IMR-90 (cell line): ENCODE data around the gene AFTPH. TPM values are rescaled to one million over a fixed set of nuclear protein-coding genes. Genes with fewer than 3 reads are reported as not detected.

Source experiments
- ATAC-seq: fragments of 200-7000 bp; cut with Tn5 transposase; 2 replicates; pipeline ENCODE4 v1.9.1; 2020; ENCODE audit warnings: low read depth, mild to moderate bottlenecking, moderate library complexity
- BruUV-seq: library from RNA; stranded (reverse); fragments of 400-500 nt; replicated peaks from 2 replicates; lab custom pipeline; 2021; lab: Mats Ljungman, UMichigan
- CTCF ChIA-PET: fragments of 300-600 bp; formaldehyde crosslinking; extraction: SDS; loops from one replicate; lab custom pipeline; 2021; ENCODE audit warnings: antibody characterized with exemption; lab: Yijun Ruan, JAX
- POLR2A ChIA-PET: fragments of 300-600 bp; sonication (Branson Sonifier 250); formaldehyde crosslinking; loops from one replicate; lab custom pipeline; 2022; ENCODE audit warnings: antibody characterized with exemption; ENCODE audit not compliant: unreplicated experiment; lab: Charles Lee
- DNase-seq: peaks from one replicate; pipeline ENCODE4 v3.0.0; 2013
- H2AFZ ChIP-seq: replicated peaks from 2 replicates; pipeline ENCODE3; 2013; ENCODE audit warnings: low read length, mild to moderate bottlenecking; ENCODE audit not compliant: poor library complexity
- H2AK5ac ChIP-seq: 2 replicates; pipeline ENCODE4 v1.6.1; 2013; ENCODE audit warnings: low read depth, low read length, inconsistent platforms
- H2AK9ac ChIP-seq: replicated peaks from 2 replicates; pipeline ENCODE3; 2013; ENCODE audit warnings: mild to moderate bottlenecking, low read depth, low read length, moderate library complexity; ENCODE audit not compliant: poor library complexity
- H2BK120ac ChIP-seq: 2 replicates; pipeline ENCODE4 v1.6.1; 2013; ENCODE audit warnings: low read depth, low read length, inconsistent platforms
- H2BK15ac ChIP-seq: 3 replicates; pipeline ENCODE4 v1.6.1; 2013; ENCODE audit warnings: low read depth, low read length, inconsistent platforms
- H2BK20ac ChIP-seq: 2 replicates; pipeline ENCODE4 v1.6.1; 2013; ENCODE audit warnings: low read depth, mild to moderate bottlenecking, inconsistent platforms, low read length, moderate library complexity
- H2BK5ac ChIP-seq: 2 replicates; pipeline ENCODE4 v1.6.1; 2013; ENCODE audit warnings: mild to moderate bottlenecking, low read depth, low read length, inconsistent platforms; ENCODE audit not compliant: poor library complexity, severe bottlenecking
- H3K14ac ChIP-seq: replicated peaks from 2 replicates; pipeline ENCODE4 v1.6.1; 2013; ENCODE audit warnings: low read depth, low read length, inconsistent platforms
- H3K18ac ChIP-seq: 2 replicates; pipeline ENCODE4 v1.6.1; 2013; ENCODE audit warnings: low read depth, low read length, control low read depth
- H3K23ac ChIP-seq: 2 replicates; pipeline ENCODE4 v1.6.1; 2013; ENCODE audit warnings: low read depth, low read length, inconsistent platforms
- H3K27ac ChIP-seq: 2 replicates; pipeline ENCODE4 v1.5.1; 2013; ENCODE audit warnings: mild to moderate bottlenecking, control low read depth, low read length; ENCODE audit not compliant: insufficient read depth
- H3K27me3 ChIP-seq: 2 replicates; pipeline ENCODE4 v1.6.1; 2013; ENCODE audit warnings: low read length; ENCODE audit not compliant: control insufficient read depth, insufficient read depth
- H3K36me3 ChIP-seq: 2 replicates; pipeline ENCODE4 v1.6.1; 2013; ENCODE audit warnings: low read length, mixed read lengths; ENCODE audit not compliant: control insufficient read depth, insufficient read depth
- H3K4ac ChIP-seq: 2 replicates; pipeline ENCODE4 v1.6.1; 2013; ENCODE audit warnings: low read depth, low read length, inconsistent platforms
- H3K4me1 ChIP-seq: 2 replicates; pipeline ENCODE4 v1.6.1; 2013; ENCODE audit warnings: low read length, mixed read lengths; ENCODE audit not compliant: control insufficient read depth, insufficient read depth
- H3K4me2 ChIP-seq: 2 replicates; pipeline ENCODE4 v1.6.1; 2013; ENCODE audit warnings: low read depth, mild to moderate bottlenecking, control low read depth, low read length, moderate library complexity
- H3K4me3 ChIP-seq: 2 replicates; pipeline ENCODE4 v1.5.1; 2013; ENCODE audit warnings: low read depth, mild to moderate bottlenecking, control low read depth, low read length, moderate library complexity; ENCODE audit not compliant: insufficient read depth
- H3K56ac ChIP-seq: 2 replicates; pipeline ENCODE4 v1.6.1; 2013; ENCODE audit warnings: low read length, inconsistent platforms; ENCODE audit not compliant: insufficient read depth; ENCODE audit errors: extremely low read depth
- H3K79me1 ChIP-seq, 2 experiments: 2 replicates each; pipeline ENCODE4 v1.6.1; 2013; ENCODE audit warnings: low read length in 2 of 2, inconsistent platforms in 1 of 2, low read depth in 1 of 2
- H3K9ac ChIP-seq: 2 replicates; pipeline ENCODE4 v1.6.1; 2013; ENCODE audit warnings: low read depth, low read length, control low read depth
- H3K9me1 ChIP-seq: 2 replicates; pipeline ENCODE4 v1.6.1; 2013; ENCODE audit warnings: low read length, inconsistent platforms; ENCODE audit not compliant: insufficient read depth
- H3K9me3 ChIP-seq: 2 replicates; pipeline ENCODE4 v1.6.1; 2013; ENCODE audit warnings: low read length; ENCODE audit not compliant: control insufficient read depth, insufficient read depth
- H4K20me1 ChIP-seq: 2 replicates; pipeline ENCODE4 v1.6.1; 2013; ENCODE audit warnings: low read length, inconsistent platforms; ENCODE audit not compliant: insufficient read depth
- H4K5ac ChIP-seq: 2 replicates; pipeline ENCODE4 v1.6.1; 2013; ENCODE audit warnings: mild to moderate bottlenecking, low read depth, low read length, control low read depth
- H4K8ac ChIP-seq, 2 experiments: 2 replicates each; pipeline ENCODE4 v1.6.1; 2013; ENCODE audit warnings: low read depth in 2 of 2, low read length in 2 of 2, control low read depth in 1 of 2, inconsistent platforms in 1 of 2
- H4K91ac ChIP-seq: 2 replicates; pipeline ENCODE4 v1.6.1; 2013; ENCODE audit warnings: low read depth, low read length, inconsistent platforms; ENCODE audit not compliant: insufficient read depth
- MAFK ChIP-seq: IDR thresholded peaks from 2 replicates; pipeline ENCODE4 v1.6.1; 2012; ENCODE audit warnings: low read depth, low read length, improper control_type of control experiment
- NFE2L2 ChIP-seq: fragments of 150-350 bp; IDR thresholded peaks from 2 replicates; pipeline ENCODE4 v1.6.1; 2016; ENCODE audit warnings: low read depth, mild to moderate bottlenecking, low read length
- WGBS, 2 experiments: methylation state at CpG; one replicate each; pipeline versions ENCODE4 v1.1.5 to v1.1.7; 2013; ENCODE audit warnings: missing lambda C conversion rate in 2 of 2; ENCODE audit not compliant: insufficient read length in 1 of 2; ENCODE audit errors: extremely low coverage in 2 of 2; 5-methylcytosine and 5-hydroxymethylcytosine counted together
- dilution Hi-C: fragments of 300-500 bp; cut with HindIII; formaldehyde crosslinking; loops from one replicate; pipeline ENCODE4 v1.14.3; 2018; ENCODE audit warnings: low sequenced_read_pairs; ENCODE audit not compliant: unreplicated experiment
- in situ Hi-C: fragments of 300-500 bp; cut with MboI; formaldehyde crosslinking; loops from 3 replicates; pipeline ENCODE4 v1.14.3; 2019; ENCODE audit warnings: low sequenced_read_pairs, inconsistent platforms, mixed read lengths
- intact Hi-C: fragments of 100-400 bp; cut with micrococcal nuclease; formaldehyde crosslinking; loops from 2 replicates; pipeline ENCODE4 v1.10.0; 2022
- polyA plus RNA-seq, 3 experiments: library from polyadenylated mRNA; depleted of rRNA; stranded (reverse); fragments of >200 nt; gene quantifications; 2 replicates each; pipeline ENCODE4 v1.2.3, GENCODE V29; 2012; ENCODE audit warnings: low replicate concordance in 1 of 3
- total RNA-seq: library from RNA; depleted of rRNA; stranded (reverse); fragments of >200 nt; gene quantifications from 2 replicates; pipeline ENCODE4 v1.2.3, GENCODE V29; 2012

Gene AFTPH
- total and polyA plus RNA-seq, 2 of the 4 experiments (the other 2 are of a cell fraction) = 9.4 to 19.9 TPM

DNA sequence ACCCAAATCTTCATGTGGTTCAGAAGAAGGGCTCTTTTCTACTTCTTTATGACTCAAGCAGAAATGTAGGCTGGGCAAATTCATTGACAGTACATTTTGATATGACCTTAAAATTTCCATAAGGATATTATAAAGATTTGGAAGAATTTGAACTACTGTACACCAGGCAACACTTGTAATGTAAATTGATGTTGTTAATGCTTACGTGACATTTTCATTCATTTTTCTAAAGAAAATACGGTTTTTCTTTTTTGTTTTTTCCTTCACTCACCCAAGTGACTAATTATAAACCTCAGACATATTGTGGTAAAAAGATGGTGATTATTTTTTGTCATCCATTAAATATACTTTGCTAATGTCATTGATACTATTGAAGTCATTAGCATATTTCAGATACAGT is 17.4 kb downstream of the AFTPH start:
- intact Hi-C loops (no loop called here), in situ Hi-C loops (no loop called here), dilution Hi-C loops (no loop called here)
- Histone ChIP-seq H3K56ac (no peak overlapping the region), H3K4me2 (no peak overlapping the region), H2BK5ac (no peak overlapping the region), H2AK5ac (no peak overlapping the region), H3K36me3 (no peaks in the 10 kb centered on the region), H3K9ac (no peak overlapping the region), H3K27ac (no peak overlapping the region), H3K23ac (no peak overlapping the region), H3K9me3 (no peaks in the 10 kb centered on the region), H4K5ac (no peak overlapping the region), H2BK20ac (no peak overlapping the region), H4K91ac (no peak overlapping the region), H3K18ac (no peak overlapping the region), H3K4ac (no peak overlapping the region), H3K79me1 (peaks cover 24 to 48% of the 10 kb centered on the region in 2 experiments), H3K4me1 (peaks cover 5% of the 10 kb centered on the region), H3K9me1 (no peaks in the 10 kb centered on the region), H4K8ac (no peak overlapping the region), H3K4me3 (no peak overlapping the region), H4K20me1 (peaks cover 12% of the 10 kb centered on the region; the same call in 1 of the 2 replicates), H3K27me3 (no peaks in the 10 kb centered on the region), H2BK120ac (no peak overlapping the region), H2AK9ac (no peak overlapping the region), H2BK15ac (no peak overlapping the region), H3K14ac (no peak overlapping the region), H2AFZ (no peak overlapping the region)
- no CpG with 5 or more reads among the region's 2 CpGs for WGBS, 2 experiments
- DNase-seq (no peak), ATAC-seq (no peak)
- POLR2A ChIA-PET = no interaction called here
- BruUV-seq = no TSS peak
- CTCF ChIA-PET = no interaction called here
- peak; percentile 63 for TF ChIP-seq MAFK
- no peak for TF ChIP-seq NFE2L2
